Liver (tissue), 3 donors: ENCODE results near the gene SENP1.

Experiments
- NR2F2 ChIP-seq: IDR thresholded peaks from 2 replicates; pipeline ENCODE4 v1.6.1; 2016; ENCODE audit warnings: antibody characterized with exemption
- TF ChIP-seq, protein P1 (sequence below): fragments of 150-350 bp; IDR thresholded peaks from 2 replicates; pipeline ENCODE4 v1.5.1; 2017; ENCODE audit warnings: improper control_type of control experiment, low read depth, low read length; ENCODE audit not compliant: missing input control
- donor health status: healthy.
- donor health status: healthy.

DNA sequence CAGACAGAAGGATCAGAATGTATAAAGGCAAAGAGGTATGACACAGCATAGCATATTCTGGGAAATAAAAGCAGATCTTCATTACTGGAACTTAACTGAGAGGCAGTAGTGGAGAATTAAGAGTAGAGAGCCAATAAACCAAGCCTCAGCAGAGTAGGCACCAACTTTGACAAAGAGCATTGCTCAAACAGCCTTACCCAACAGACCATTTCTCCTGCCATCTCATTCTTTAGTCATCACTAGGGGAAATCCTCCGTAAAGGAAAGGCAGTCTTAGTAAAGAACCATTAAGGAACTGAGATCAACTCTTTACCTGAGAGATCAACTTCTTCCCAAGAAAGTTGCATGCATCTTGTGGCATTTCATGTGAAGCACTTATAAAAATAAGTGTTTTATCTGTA is 36.6 kb downstream of the SENP1 start:
- TF ChIP-seq, protein P1, sequence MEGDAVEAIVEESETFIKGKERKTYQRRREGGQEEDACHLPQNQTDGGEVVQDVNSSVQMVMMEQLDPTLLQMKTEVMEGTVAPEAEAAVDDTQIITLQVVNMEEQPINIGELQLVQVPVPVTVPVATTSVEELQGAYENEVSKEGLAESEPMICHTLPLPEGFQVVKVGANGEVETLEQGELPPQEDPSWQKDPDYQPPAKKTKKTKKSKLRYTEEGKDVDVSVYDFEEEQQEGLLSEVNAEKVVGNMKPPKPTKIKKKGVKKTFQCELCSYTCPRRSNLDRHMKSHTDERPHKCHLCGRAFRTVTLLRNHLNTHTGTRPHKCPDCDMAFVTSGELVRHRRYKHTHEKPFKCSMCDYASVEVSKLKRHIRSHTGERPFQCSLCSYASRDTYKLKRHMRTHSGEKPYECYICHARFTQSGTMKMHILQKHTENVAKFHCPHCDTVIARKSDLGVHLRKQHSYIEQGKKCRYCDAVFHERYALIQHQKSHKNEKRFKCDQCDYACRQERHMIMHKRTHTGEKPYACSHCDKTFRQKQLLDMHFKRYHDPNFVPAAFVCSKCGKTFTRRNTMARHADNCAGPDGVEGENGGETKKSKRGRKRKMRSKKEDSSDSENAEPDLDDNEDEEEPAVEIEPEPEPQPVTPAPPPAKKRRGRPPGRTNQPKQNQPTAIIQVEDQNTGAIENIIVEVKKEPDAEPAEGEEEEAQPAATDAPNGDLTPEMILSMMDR = no peak
- TF ChIP-seq NR2F2 = no peak
